Endodermal cell (in vitro differentiated cells): ENCODE measurements around the gene KIF26B. TPM values are rescaled to one million over a fixed set of nuclear protein-coding genes. Genes with fewer than 3 reads are reported as not detected.

Experiments used
- DNase-seq: peaks from one replicate; pipeline ENCODE4 v3.0.0-alpha.2; 2017
- H3K27ac ChIP-seq: 2 replicates; pipeline ENCODE4 v1.5.1; 2013; ENCODE audit warnings: mild to moderate bottlenecking, low read depth, low read length, moderate library complexity
- H3K27me3 ChIP-seq: 2 replicates; pipeline ENCODE4 v1.6.1; 2013; ENCODE audit warnings: mild to moderate bottlenecking, low read length, moderate library complexity; ENCODE audit not compliant: insufficient read depth, control insufficient read depth, poor library complexity, severe bottlenecking
- H3K36me3 ChIP-seq: 2 replicates; pipeline ENCODE4 v1.7.0; 2013; ENCODE audit warnings: mild to moderate bottlenecking, low read length, moderate library complexity; ENCODE audit not compliant: control insufficient read depth, insufficient read depth
- H3K4me1 ChIP-seq: one replicate; pipeline ENCODE4 v1.7.0; 2013; ENCODE audit warnings: low read length; ENCODE audit not compliant: control insufficient read depth, insufficient read depth
- H3K4me3 ChIP-seq: 2 replicates; pipeline ENCODE4 v1.5.1; 2013; ENCODE audit warnings: mild to moderate bottlenecking, low read length, moderate library complexity
- H3K9ac ChIP-seq: 2 replicates; pipeline ENCODE4 v1.6.1; 2013; ENCODE audit warnings: mild to moderate bottlenecking, low read length, moderate library complexity; ENCODE audit not compliant: poor library complexity, severe bottlenecking; ENCODE audit errors: extremely low read depth
- H3K9me3 ChIP-seq: 2 replicates; pipeline ENCODE4 v1.6.1; 2013; ENCODE audit warnings: mild to moderate bottlenecking, low read length, moderate library complexity; ENCODE audit not compliant: control insufficient read depth
- H3K27ac Mint-ChIP-seq: 2 replicates; pipeline ENCODE4 v1.8.0; 2020; ENCODE audit warnings: mixed read lengths
- H3K27me3 Mint-ChIP-seq: 2 replicates; pipeline ENCODE4 v1.8.0; 2021; ENCODE audit warnings: mild to moderate bottlenecking, mixed read lengths; ENCODE audit not compliant: insufficient read depth
- H3K36me3 Mint-ChIP-seq: 2 replicates; pipeline ENCODE4 v1.8.0; 2020; ENCODE audit warnings: low read depth, mixed read lengths
- H3K4me1 Mint-ChIP-seq: 2 replicates; pipeline ENCODE4 v1.8.0; 2020; ENCODE audit warnings: mixed read lengths
- H3K4me3 Mint-ChIP-seq: 2 replicates; pipeline ENCODE4 v1.8.0; 2020; ENCODE audit warnings: mild to moderate bottlenecking, moderate library complexity, mixed read lengths
- H3K9me3 Mint-ChIP-seq: 2 replicates; pipeline ENCODE4 v1.8.0; 2020; ENCODE audit warnings: mild to moderate bottlenecking, mixed read lengths
- CTCF ChIP-seq: fragments of 200-600 bp; sonication (generic); conservative IDR thresholded peaks from 2 replicates; pipeline ENCODE4 v1.5.0; 2021; ENCODE audit warnings: antibody characterized with exemption, mild to moderate bottlenecking
- WGBS, 2 experiments: methylation state at CpG; one replicate each; pipeline versions ENCODE4 v1.1.5 to v1.1.7; 2013; ENCODE audit warnings: missing lambda C conversion rate in 2 of 2, mixed read lengths in 1 of 2; ENCODE audit not compliant: insufficient coverage in 1 of 2, insufficient read length in 1 of 2; 5-methylcytosine and 5-hydroxymethylcytosine counted together
- total RNA-seq, 2 donors: library from RNA; stranded (reverse); fragmentation: NEBNext Ultra II Directional in 1 of 2; extraction: Animal tissue kit (Norgen Biotek cat#: 25700) in 1 of 2; gene quantifications; 2 replicates in 1 of 2; 3 replicates in 1 of 2; pipeline ENCODE4 v1.2.1, GENCODE V29; 2021

KIF26B gene
- total RNA-seq, 2 donors from 2014 or later, result 12.3 to 21.0 TPM

GRCh38 chr1:245155272-245156040 is 671 bp downstream of the KIF26B start:
- Mint-ChIP-seq H3K27ac (peak overlapping the region; percentile 81), H3K4me3 (peak overlapping the region; percentile 72), H3K36me3 (peaks cover 10% of the 10 kb centered on the region), H3K9me3 (no peaks in the 10 kb centered on the region), H3K27me3 (peaks cover 55% of the 10 kb centered on the region), H3K4me1 (peaks cover 10% of the 10 kb centered on the region)
- 0% methylated on average over 20 to 57 of the region's 57 CpGs for WGBS, 2 experiments
- H3K27me3 ChIP-seq, result peaks cover 13% of the 10 kb centered on the region
- H3K4me3 ChIP-seq, result peak overlapping the region; percentile 96
- peak overlapping the region; percentile 72 for H3K9ac ChIP-seq
- peaks cover 19% of the 10 kb centered on the region for H3K9me3 ChIP-seq
- peaks cover 27% of the 10 kb centered on the region for H3K36me3 ChIP-seq
- H3K4me1 ChIP-seq, result no peaks in the 10 kb centered on the region
- DNase-seq, result peak; percentile 80
- no peak overlapping the region for H3K27ac ChIP-seq
- peak; percentile 44 for TF ChIP-seq CTCF

GRCh38 chr1:245156041-245156735 is 1.4 kb downstream of the KIF26B start:
- H3K9me3 Mint-ChIP-seq, result no peaks in the 10 kb centered on the region
- H3K4me3 ChIP-seq, result peak overlapping the region; percentile 96
- H3K9ac ChIP-seq, result peak overlapping the region; percentile 72
- no peak overlapping the region for H3K27ac ChIP-seq
- peak; percentile 97 for DNase-seq
- H3K9me3 ChIP-seq, result peaks cover 19% of the 10 kb centered on the region
- WGBS, 2 experiments, result 0 to 3% methylated on average over 25 to 74 of the region's 74 CpGs
- peaks cover 47% of the 10 kb centered on the region for H3K27me3 Mint-ChIP-seq
- peaks cover 13% of the 10 kb centered on the region for H3K27me3 ChIP-seq
- peak; percentile 90 for TF ChIP-seq CTCF
- H3K4me1 Mint-ChIP-seq, result peaks cover 10% of the 10 kb centered on the region
- peaks cover 10% of the 10 kb centered on the region for H3K36me3 Mint-ChIP-seq
- no peaks in the 10 kb centered on the region for H3K4me1 ChIP-seq
- peak overlapping the region; percentile 18 for H3K27ac Mint-ChIP-seq
- peak overlapping the region; percentile 72 for H3K4me3 Mint-ChIP-seq
- peaks cover 27% of the 10 kb centered on the region for H3K36me3 ChIP-seq

- peak; percentile 9 for TF ChIP-seq CTCF
- H3K9me3 Mint-ChIP-seq, result no peaks in the 10 kb centered on the region
- 3 to 5% methylated on average over 19 to 44 of the region's 44 CpGs for WGBS, 2 experiments
- DNase-seq, result peak; percentile 76
- peak overlapping the region; percentile 56 for H3K27ac Mint-ChIP-seq
- Histone ChIP-seq H3K27me3 (peaks cover 13% of the 10 kb centered on the region), H3K36me3 (peaks cover 27% of the 10 kb centered on the region), H3K4me3 (peak overlapping the region; percentile 96), H3K4me1 (no peaks in the 10 kb centered on the region), H3K9ac (peak overlapping the region; percentile 61), H3K27ac (no peak overlapping the region), H3K9me3 (peaks cover 19% of the 10 kb centered on the region)
- H3K36me3 Mint-ChIP-seq, result peaks cover 13% of the 10 kb centered on the region
- peaks cover 40% of the 10 kb centered on the region for H3K27me3 Mint-ChIP-seq
- peak overlapping the region; percentile 72 for H3K4me3 Mint-ChIP-seq
- H3K4me1 Mint-ChIP-seq, result peaks cover 10% of the 10 kb centered on the region
Observed at GRCh38 chr1:245156736-245157505, 2.1 kb downstream of the KIF26B start.
